ENCODE measurements around the gene PREX1.

Gene PREX1

GRCh38 chr20:48702455-48702913 lies 125.3 kb downstream of the PREX1 start:
- DNase-seq (ENCODE audit: low read depth in 2 of 2): no peak

GRCh38 chr20:48701702-48702101 lies 126.1 kb downstream of the PREX1 start:
- DNase-seq (ENCODE audit: low read depth in 2 of 2): no peak

DNA sequence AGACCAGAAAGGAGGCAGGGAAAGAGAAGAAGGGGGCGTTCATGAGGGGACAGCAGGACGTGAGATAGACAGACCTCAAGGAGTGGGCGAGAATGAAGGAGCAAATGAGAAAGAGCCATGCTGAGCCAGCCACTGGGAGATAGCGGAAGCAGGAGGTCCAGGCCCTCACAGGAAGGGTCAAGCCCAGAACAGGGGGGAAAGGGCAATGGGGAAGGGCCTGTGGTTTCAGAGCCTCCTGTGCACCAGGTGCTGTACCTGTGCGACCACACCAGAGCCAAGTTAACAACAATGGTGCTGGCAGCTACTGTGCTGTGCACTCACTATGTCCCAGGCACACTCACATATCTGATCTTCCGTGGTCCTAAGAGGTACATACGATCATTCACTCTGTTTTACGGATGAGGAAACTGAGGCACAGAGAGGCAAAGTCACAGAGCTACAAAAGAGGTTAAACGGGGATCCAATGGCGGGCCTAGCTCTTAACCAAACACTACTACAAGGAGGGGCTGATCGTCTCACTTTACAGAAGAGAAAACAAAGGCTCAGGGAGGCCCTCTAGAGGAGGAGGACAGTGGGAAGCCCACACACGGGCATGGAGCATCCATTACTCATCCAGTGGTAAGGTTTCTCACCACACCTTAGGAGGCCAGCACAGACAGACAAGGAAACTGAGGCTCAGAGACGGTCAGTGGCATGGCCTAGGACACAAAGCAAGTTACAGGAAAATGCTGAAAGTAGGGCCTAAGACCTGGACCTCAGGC lies 129.1 kb downstream of the PREX1 start:
- no peak for DNase-seq (ENCODE audit: low read depth in 2 of 2)

DNA sequence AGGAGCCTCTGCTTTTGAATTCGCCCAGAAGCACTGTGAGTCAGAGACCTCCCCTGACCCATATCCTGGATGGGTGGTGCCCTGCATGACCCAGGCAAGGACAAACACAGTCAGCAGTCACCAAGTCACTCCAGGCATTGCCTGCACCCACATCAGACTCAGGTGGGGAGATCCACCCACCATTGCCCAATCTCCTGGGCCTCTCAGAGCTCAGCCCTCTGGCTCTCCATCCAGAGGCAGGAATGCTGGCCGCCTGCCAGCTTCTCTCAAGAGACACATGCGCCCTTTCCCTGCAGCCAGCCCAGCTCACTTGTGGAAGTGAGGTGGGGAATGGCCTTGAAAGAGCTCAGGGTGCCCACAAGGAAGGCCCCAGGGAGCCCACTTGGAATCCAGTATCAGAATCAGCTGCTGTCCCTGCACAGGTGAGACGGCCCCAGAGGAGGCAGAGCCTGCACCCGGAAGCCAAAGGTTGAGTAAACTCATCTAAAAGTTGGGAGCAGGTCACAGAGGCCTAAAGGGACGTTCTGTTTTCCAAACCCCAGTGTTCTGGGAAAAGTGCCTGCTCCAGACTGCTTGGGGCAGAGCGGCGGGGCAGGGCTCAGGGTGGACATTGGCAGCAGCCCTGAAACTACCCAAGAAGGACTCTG lies 129.8 kb downstream of the PREX1 start:
- no peak for DNase-seq (ENCODE audit: low read depth in 2 of 2)

GRCh38 chr20:48696671-48697070 lies 131.1 kb downstream of the PREX1 start:
- DNase-seq (ENCODE audit: low read depth in 2 of 2): no peak

DNA sequence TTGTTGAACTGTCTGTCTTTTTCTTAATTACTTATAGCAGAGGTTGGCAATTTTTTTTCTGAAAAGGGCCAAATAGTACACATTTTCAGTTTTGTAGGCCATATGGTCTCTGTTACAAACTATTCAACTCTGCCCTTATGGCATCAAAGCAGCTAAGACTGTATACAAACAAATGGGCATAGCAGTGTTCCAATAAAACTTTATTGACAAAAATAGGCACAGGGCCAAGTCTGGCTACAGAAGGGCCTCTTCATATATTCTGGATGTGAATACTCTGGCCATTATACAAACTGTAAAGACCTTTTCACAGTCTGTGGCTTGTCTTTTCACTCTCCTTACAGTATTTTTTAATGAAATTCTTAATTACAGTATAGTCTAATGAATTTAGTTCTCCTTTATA lies 132.1 kb downstream of the PREX1 start:
- DNase-seq (ENCODE audit: low read depth in 2 of 2): no peak

GRCh38 chr20:48695255-48695654 lies 132.5 kb downstream of the PREX1 start:
- no peak for DNase-seq (ENCODE audit: low read depth in 2 of 2)

GRCh38 chr20:48694381-48694865 lies 133.4 kb downstream of the PREX1 start:
- no peak for DNase-seq (ENCODE audit: low read depth in 2 of 2)

DNA sequence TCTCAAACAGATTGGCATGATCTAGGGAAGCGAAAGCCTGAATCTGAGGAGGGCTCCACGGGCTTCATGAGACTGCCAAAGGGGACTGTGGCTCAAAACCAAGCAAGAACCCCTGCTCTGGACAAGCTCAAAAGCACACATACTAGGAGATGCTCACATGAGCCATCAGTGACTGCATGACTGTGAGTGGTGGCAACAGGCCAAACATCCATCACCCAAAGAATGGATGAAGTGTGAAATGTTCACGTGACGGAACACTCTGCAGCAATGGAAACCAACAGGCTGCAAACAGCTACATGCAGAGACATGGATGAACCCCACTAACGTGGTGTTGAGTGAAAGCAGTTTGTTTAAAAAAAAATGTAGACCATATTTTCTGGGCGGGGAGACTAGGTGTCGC lies 136.3 kb downstream of the PREX1 start:
- DNase-seq (ENCODE audit: low read depth in 2 of 2): no peak

GRCh38 chr20:48690888-48691287 lies 136.9 kb downstream of the PREX1 start:
- no peak for DNase-seq (ENCODE audit: low read depth in 2 of 2)

- no peak for DNase-seq (ENCODE audit: low read depth in 2 of 2)
Measured at GRCh38 chr20:48689874-48690571, 137.8 kb downstream of the PREX1 start.

- DNase-seq (ENCODE audit: low read depth in 2 of 2): no peak
Measured at GRCh38 chr20:48689388-48689787, 138.4 kb downstream of the PREX1 start.

- no peak for DNase-seq (ENCODE audit: low read depth in 2 of 2)
Measured at GRCh38 chr20:48688579-48688978, 139.2 kb downstream of the PREX1 start.

DNA sequence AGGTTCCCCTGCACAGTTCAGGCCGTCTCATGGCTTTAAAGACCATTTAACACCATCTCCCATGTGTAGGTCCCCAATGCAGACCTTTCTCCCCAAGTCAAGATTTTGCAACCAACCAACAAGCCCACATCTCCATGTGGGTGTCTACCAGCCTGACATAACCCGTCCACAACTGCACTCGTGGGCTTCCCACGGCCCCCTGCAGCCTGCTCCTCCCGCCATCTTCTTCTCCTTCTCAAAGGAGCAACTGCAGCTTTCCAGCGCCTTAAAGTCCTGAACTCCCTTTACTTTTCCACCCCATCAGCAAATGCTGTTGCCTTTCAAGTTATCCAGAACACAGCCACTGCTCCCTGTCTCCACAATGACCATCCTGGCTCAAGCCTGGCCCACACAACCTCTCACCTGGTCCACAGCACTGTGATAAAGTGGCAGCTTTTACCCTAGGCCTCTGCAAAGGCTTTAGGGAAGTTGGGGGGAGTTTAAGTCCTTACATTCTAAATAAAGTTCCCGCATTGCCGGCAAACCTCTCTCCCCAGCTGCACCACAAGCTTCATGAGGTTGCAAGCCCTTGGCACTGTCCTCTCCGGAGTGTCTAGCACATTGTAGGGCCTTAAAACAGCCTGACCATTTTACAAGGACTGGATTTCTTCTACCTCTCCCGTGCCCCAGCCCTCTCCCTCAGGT lies 140.5 kb downstream of the PREX1 start:
- DNase-seq (ENCODE audit: low read depth in 2 of 2): no peak

DNA sequence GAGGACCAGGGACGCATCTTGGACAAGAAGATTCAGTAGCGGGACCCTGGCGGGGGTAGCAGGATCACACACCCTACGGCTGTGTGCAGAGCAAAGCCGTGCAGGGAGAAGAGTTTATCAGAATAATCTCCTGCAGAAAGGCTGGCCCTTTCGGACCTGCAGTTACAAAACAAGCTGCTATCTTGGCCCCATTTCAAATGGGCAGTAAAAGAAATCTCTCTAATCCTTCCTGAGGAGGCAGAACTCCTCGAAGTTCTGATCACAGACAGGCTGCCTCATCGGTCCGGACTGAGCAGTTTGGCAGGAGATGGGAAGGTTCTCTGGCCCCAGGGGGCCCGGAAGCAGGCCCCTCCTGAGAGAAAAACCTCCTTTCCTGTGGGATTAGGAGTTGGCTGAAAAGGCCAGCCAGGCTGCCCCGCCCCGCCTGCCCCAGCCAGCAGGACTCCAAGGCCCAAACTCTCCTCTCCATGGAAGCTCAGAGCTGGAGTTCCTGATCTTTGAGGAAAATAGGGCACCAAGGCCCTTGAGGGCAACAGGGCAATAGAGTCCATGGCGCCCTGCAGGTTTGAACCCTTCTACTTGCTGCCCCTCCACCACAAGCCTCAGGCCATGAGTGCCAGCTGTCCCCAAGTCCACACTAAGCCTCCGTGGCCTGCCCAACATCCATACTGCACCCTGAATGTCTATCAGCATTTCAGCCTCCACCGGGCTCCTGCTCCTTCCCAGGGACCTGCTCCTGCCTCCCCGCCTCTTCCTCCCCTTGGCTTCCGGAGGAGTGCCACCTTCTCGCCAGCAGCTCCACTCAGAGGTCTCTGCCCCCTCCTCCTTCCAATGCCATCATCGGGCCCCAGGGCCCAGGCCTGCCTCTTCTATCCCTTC lies 141.3 kb downstream of the PREX1 start:
- no peak for DNase-seq (ENCODE audit: low read depth in 2 of 2)

DNA sequence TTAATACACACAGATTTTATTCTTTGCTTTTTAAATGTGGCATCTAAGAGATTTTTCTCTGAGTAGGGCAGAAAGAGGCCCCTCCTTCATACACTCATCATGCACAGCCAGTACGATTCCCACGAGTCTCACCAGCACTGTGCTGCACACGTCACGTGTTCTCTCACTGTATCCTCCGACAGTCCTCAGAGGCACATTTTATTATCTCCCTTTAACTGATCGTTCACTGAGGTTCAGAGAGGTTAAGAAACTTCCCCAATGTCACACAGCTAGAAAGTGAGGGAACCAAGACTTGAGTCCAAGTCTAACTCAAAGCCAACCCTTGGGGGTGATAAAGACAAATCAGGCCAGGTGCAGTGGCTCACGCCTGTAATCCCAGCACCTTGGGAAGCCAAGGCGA lies 142.5 kb downstream of the PREX1 start:
- DNase-seq (ENCODE audit: low read depth in 2 of 2): no peak

DNA sequence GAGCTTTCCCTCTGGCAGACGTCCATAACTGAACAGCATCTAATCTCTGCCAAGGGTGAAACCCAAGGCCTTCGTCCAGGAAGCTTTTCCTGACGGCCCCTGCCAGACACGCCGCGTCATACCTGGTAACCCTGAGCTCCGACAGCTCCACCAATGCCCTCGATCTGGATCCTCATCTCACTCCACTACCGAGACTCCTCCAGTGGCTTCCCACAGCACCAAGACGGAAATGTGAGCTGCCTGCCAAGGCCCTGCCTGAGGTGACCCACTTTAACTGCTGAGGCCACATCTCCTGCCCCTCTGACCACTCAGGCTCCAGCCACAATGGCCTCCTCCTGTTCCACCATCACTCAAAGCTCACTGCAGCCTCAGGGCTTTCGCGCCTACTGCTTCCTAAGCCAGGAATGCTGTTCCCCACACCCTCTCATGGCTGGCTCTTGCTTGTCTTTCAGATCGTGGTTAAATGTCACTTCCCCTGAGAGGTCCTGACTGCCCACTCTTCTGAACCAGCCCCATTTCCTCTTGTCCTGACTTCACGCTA lies 143.2 kb downstream of the PREX1 start:
- no peak for DNase-seq (ENCODE audit: low read depth in 2 of 2)

DNA sequence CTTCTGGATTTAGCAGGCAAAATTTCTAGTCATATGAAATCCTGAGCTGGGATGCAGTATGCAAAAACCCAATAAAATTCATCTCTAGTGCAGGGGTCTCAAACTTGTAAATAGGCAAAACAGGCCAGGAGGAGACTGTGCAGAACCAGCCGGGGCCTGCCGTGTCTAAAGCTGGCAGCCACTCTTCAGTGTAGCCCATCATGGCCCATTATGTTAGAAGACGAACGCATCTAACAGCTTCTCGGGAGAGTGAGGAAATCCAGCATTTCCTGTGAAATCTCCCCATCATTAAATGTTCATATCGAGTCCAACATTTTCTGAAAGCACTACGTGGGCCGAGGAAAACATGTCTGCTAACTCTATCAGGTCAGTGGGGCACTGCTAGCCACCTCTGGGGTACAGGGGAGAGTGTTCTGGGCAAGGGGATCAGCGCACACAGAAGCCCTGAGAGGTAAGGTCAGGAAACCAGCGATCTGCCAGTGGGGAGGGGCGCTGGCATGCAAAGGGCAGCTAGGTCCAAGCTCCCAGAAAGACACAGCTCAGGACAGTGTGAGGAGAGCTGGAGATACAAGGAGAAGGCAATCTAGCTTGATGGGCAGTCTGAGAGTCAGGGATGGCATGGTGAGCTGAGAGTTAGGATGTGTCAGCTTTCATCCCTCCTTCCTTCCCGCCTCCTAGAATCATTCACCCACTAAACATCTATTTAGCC lies 144.2 kb downstream of the PREX1 start:
- DNase-seq (ENCODE audit: low read depth in 2 of 2): no peak

DNA sequence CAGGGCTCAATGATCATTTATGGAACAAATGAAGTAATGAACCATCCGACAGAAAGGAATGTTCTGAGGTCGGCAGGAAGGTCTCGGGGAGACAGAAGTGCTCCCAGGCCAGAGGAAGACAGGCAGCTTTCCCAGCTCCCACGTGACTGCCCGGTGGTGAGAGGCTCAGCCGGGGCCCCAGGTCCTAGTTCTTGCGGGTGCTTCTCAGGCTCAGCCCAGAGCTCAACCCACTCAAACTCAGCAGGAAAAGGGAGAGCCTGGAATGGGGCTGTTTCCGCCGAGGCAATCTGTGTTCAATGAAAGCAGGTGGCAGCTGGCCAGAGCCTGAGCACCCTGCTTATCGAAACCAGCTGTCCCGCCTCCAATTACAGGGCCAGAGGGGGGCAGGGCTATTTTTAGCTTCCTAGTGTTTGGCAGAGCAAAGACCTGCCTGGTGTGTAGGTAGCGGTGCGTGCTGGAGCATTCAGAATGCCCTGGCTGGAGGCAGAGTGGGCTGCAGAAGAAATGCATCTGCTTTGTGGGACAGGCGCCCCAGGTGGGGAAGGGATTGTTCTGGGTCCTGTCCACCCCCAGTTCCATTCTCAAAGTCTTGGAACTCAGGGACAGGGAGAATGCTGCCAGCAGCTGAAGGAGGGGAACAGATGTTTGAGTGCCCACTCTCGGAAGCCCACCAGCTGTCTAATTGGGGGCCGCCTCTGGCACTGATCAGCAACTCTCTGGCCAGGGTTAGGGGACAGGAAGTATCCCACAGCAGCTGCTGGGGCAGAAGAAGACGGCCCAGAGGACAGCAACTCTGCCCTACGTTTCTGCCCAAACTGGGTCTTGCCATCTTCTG lies 145.1 kb downstream of the PREX1 start:
- no peak for DNase-seq (ENCODE audit: low read depth in 2 of 2)
